GM12865 (cell line): ENCODE measurements around the gene LYSMD2.

Experiments
- DNase-seq: peaks from one replicate; pipeline ENCODE4 v3.0.0; 2010; ENCODE audit warnings: low read depth
- H3K4me3 ChIP-seq: 2 replicates; pipeline ENCODE4 v1.5.1; 2011; ENCODE audit warnings: mild to moderate bottlenecking, low read depth, low read length, control low read depth
- TF ChIP-seq, protein P1 (sequence below): IDR thresholded peaks from 2 replicates; pipeline ENCODE4 v1.5.1; 2011; ENCODE audit warnings: low read length, control low read depth, low read depth, inconsistent platforms; ENCODE audit not compliant: insufficient read depth; ENCODE audit errors: missing control alignments

The LYSMD2 gene

DNA sequence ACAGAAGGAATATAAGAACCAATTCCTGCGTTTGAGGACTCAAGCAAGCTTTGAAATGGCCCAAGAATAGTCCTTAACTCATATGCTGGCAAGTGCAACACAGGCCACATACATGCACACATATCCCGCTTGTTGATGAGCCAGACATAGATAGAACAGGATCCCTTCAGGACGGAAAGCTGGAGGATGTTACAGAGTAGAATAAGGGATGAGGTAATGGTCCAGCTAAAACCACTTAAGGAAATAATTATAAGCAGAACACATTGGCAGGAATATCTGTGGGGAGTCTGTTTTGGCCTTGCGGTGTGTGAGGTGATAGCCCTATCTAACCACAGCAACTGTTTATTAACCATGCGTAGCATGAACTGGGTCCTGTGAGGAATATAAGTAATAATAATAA, 31.2 kb downstream of the LYSMD2 start:
- no peak overlapping the region for H3K4me3 ChIP-seq
- TF ChIP-seq, protein P1, sequence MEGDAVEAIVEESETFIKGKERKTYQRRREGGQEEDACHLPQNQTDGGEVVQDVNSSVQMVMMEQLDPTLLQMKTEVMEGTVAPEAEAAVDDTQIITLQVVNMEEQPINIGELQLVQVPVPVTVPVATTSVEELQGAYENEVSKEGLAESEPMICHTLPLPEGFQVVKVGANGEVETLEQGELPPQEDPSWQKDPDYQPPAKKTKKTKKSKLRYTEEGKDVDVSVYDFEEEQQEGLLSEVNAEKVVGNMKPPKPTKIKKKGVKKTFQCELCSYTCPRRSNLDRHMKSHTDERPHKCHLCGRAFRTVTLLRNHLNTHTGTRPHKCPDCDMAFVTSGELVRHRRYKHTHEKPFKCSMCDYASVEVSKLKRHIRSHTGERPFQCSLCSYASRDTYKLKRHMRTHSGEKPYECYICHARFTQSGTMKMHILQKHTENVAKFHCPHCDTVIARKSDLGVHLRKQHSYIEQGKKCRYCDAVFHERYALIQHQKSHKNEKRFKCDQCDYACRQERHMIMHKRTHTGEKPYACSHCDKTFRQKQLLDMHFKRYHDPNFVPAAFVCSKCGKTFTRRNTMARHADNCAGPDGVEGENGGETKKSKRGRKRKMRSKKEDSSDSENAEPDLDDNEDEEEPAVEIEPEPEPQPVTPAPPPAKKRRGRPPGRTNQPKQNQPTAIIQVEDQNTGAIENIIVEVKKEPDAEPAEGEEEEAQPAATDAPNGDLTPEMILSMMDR: no peak
- no peak for DNase-seq

DNA sequence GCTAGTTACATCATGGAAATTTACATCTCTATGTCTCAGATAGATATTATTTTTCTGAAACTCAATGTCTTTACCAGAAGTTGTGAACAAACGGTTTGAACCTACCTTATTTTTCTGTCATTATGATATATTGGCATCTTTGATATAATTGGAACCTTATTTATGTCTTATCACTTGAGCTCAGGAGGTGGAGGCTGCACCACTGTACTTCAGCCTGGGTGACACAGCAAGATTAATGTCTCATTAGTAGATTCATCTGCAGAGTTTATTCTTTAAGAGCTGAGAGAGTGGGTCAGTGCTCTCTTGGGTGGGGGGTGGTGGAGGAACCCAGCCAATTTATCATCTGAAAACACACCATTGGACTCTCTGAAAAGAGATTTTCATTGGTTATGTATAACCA, 34.7 kb downstream of the LYSMD2 start:
- DNase-seq: no peak
- no peak overlapping the region for H3K4me3 ChIP-seq
- TF ChIP-seq, protein P1: no peak

DNA sequence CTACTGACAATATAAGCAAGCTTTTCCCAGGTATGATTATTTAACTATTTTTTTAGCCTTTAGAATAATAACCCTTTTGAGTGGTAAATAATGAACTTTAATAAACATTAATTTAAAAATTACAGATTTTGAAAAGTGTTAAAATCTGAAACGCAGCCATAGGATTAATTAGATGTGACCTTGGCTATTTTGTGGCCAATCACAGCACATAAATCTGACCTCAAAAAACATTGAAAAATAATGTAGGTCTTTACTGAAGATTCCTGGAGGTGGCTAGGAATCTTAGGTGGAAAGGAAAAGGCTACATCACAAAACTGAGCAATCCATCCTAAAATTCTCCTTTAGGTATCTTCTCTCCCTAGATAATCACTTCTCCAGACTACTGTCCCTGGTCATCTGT, 38.1 kb downstream of the LYSMD2 start:
- TF ChIP-seq, protein P1: no peak
- no peak overlapping the region for H3K4me3 ChIP-seq
- DNase-seq: no peak

DNA sequence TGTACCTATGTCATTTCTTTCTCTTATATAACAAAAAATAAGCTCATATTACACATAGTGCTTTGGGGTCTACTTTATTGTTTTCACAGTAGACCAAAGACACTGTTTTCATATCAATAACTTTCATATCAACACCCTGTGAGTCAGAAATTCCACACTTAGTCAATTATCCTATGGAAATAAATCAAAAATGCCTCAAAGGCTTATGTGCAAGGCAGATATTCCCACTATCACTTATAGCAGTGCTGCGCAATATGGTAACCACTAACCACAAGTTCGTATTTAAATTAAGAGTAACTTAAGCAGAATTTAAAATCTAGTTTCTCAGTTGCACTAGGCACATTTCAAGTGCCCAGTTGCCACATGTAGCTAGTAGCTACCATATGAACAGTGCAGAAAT, 40.3 kb downstream of the LYSMD2 start:
- no peak overlapping the region for H3K4me3 ChIP-seq
- no peak for DNase-seq
- TF ChIP-seq, protein P1: no peak

DNA sequence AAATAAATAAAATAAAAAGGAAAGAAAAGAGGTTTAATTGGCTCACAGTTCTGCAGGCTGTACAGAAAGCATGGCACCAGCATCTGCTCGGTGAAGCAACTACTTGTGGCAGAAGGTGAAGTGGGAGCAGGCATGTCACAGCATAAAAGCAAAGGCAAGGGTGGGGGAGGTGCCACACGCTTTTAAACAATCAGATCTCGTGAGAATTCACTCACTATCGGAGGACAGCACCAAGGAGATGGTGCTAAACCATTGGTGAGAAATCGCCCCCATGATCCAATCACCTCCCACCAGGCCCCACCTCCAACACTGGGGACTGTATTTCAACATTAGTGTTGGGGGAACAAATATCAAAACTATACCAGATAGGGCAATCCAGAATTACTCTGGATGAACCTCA, 40.9 kb downstream of the LYSMD2 start:
- DNase-seq: no peak
- H3K4me3 ChIP-seq: no peak overlapping the region
- TF ChIP-seq, protein P1: no peak

DNA sequence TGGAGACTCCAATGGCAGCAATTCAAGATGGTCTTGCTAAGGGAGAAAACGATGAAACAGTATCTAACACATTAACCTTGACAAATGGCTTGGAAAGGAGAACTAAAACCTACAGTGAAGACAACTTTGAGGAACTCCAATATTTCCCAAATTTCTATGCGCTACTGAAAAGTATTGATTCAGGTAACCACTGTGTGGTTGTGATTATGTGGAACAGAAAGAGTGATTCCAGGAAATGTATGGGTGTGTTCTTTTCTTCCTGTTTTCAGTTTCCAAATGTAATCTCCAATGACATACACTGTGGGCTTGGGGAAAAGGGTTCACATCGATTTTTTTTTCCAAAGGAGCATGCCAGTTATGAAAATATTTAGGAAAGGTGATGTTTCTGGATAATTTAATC, 45.3 kb downstream of the LYSMD2 start:
- DNase-seq: no peak
- H3K4me3 ChIP-seq: no peak overlapping the region
- TF ChIP-seq, protein P1: no peak

DNA sequence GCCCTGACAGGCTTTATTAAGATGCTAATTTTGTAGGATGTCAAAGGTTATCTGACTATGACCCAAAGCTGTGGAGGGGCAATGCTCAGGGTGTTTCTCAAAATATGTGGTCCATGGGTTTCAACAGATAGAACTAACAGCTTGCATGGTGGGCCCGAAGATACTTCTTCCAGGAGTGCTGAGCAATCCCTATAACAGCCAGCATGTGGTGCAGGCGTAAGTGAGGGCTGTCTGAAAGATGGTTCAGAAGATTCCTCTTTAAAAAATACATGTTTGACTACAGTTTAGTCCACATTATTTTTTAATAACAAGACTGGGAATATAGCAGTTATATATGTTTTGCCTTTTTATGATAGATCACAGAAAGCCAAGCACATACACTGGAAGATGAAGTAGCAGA, 48.6 kb downstream of the LYSMD2 start:
- DNase-seq: peak; percentile 9
- H3K4me3 ChIP-seq: no peak overlapping the region
- TF ChIP-seq, protein P1: peak; percentile 14
